GM23338 (cell line): ENCODE measurements around the gene MACROD1. TPM values are rescaled to one million over a fixed set of nuclear protein-coding genes. Genes with fewer than 3 reads are reported as not detected.

ENCODE experiments used
- ATAC-seq: fragments of 200-7000 bp; cut with Tn5 transposase; 3 replicates; pipeline ENCODE4 v1.9.1; 2020
- DNase-seq: peaks from one replicate; pipeline ENCODE4 v3.0.0-alpha.2; 2015; ENCODE audit warnings: low spot score
- H2AFZ ChIP-seq: fragments of 200-600 bp; sonication (generic); 2 replicates; pipeline ENCODE4 v1.8.0; 2016; ENCODE audit warnings: antibody characterized with exemption, mild to moderate bottlenecking, moderate library complexity
- H3F3A ChIP-seq: fragments of 200-600 bp; sonication (generic); replicated peaks from 2 replicates; pipeline ENCODE4 v1.8.0; 2017; ENCODE audit warnings: antibody characterized with exemption, mixed run types, low read depth
- H3K27ac ChIP-seq: fragments of 200-600 bp; sonication (generic); 2 replicates; pipeline ENCODE4 v1.6.1; 2016; ENCODE audit warnings: low read depth
- H3K27me3 ChIP-seq: fragments of 200-600 bp; sonication (generic); 2 replicates; pipeline ENCODE4 v1.8.0; 2016; ENCODE audit warnings: mild to moderate bottlenecking, mixed run types, moderate library complexity; ENCODE audit not compliant: insufficient read depth
- H3K36me3 ChIP-seq: fragments of 200-600 bp; sonication (generic); 2 replicates; pipeline ENCODE4 v1.8.0; 2016; ENCODE audit warnings: mild to moderate bottlenecking; ENCODE audit not compliant: insufficient read depth
- H3K4me1 ChIP-seq: fragments of 200-600 bp; sonication (generic); 2 replicates; pipeline ENCODE4 v1.8.0; 2016; ENCODE audit warnings: mild to moderate bottlenecking, moderate library complexity; ENCODE audit not compliant: insufficient read depth
- H3K4me2 ChIP-seq: fragments of 200-600 bp; sonication (generic); 2 replicates; pipeline ENCODE4 v1.7.1; 2017; ENCODE audit warnings: mixed run types
- H3K4me3 ChIP-seq: fragments of 200-600 bp; sonication (generic); 2 replicates; pipeline ENCODE4 v1.6.1; 2016; ENCODE audit warnings: mixed run types
- H3K79me2 ChIP-seq: fragments of 200-600 bp; sonication (generic); replicated peaks from 2 replicates; pipeline ENCODE4 v1.8.0; 2017; ENCODE audit warnings: mild to moderate bottlenecking; ENCODE audit not compliant: insufficient read depth
- H3K9me2 ChIP-seq: fragments of 200-600 bp; sonication (generic); 2 replicates; pipeline ENCODE4 v1.8.0; 2017; ENCODE audit not compliant: insufficient read depth
- H4K20me1 ChIP-seq: fragments of 200-600 bp; sonication (generic); replicated peaks from 2 replicates; pipeline ENCODE4 v1.8.0; 2017; ENCODE audit warnings: mild to moderate bottlenecking; ENCODE audit not compliant: insufficient read depth
- H3K27ac Mint-ChIP-seq: 2 replicates; pipeline ENCODE4 v1.8.0; 2020; ENCODE audit warnings: inconsistent platforms, mild to moderate bottlenecking, moderate library complexity, mixed read lengths
- H3K27me3 Mint-ChIP-seq: 3 replicates; pipeline ENCODE4 v1.8.0; 2022; ENCODE audit warnings: low read depth, mild to moderate bottlenecking, moderate library complexity, mixed read lengths, inconsistent platforms; ENCODE audit not compliant: insufficient read depth, poor library complexity
- H3K36me3 Mint-ChIP-seq: 3 replicates; pipeline ENCODE4 v1.8.0; 2021; ENCODE audit warnings: low read depth, mild to moderate bottlenecking, inconsistent platforms, moderate library complexity, mixed read lengths
- H3K4me1 Mint-ChIP-seq: 3 replicates; pipeline ENCODE4 v1.8.0; 2020; ENCODE audit warnings: mild to moderate bottlenecking, inconsistent platforms, mixed read lengths
- H3K4me3 Mint-ChIP-seq: 3 replicates; pipeline ENCODE4 v1.8.0; 2021; ENCODE audit warnings: moderate library complexity, mild to moderate bottlenecking, inconsistent platforms, mixed read lengths
- H3K9me3 Mint-ChIP-seq: 3 replicates; pipeline ENCODE4 v1.8.0; 2020; ENCODE audit warnings: moderate library complexity, mild to moderate bottlenecking, inconsistent platforms, mixed read lengths
- CREB1 ChIP-seq: fragments of 250-450 bp; sonication (Bioruptor Pico); IDR thresholded peaks from 2 replicates; pipeline ENCODE4 v1.5.0; 2020; ENCODE audit warnings: low read depth, mild to moderate bottlenecking, moderate library complexity
- CTCF ChIP-seq, 2 experiments: fragments of 200-600 bp in 1 of 2; sonication (generic) in 1 of 2; conservative IDR thresholded peaks; 2 replicates each; pipeline versions ENCODE4 v1.5.1 to v1.6.1; 2016 to 2017; ENCODE audit warnings: antibody characterized with exemption in 2 of 2, low read depth in 2 of 2, mild to moderate bottlenecking in 2 of 2, moderate library complexity in 1 of 2
- EZH2 ChIP-seq: fragments of 200-600 bp; sonication (generic); IDR thresholded peaks from one replicate; pipeline ENCODE4 v1.8.0; 2017; ENCODE audit warnings: antibody characterized with exemption, mild to moderate bottlenecking, low read depth; ENCODE audit not compliant: unreplicated experiment
- EZH2phosphoT487 ChIP-seq: fragments of 200-600 bp; sonication (generic); IDR thresholded peaks from one replicate; pipeline ENCODE4 v1.8.1; 2018; ENCODE audit warnings: antibody characterized with exemption; ENCODE audit not compliant: unreplicated experiment
- JUNB ChIP-seq: IDR thresholded peaks from one replicate; pipeline ENCODE4 v1.6.1; 2016; ENCODE audit warnings: antibody characterized with exemption; ENCODE audit not compliant: unreplicated experiment
- POLR2AphosphoS5 ChIP-seq: IDR thresholded peaks from 2 replicates; pipeline ENCODE4 v1.6.1; 2016; ENCODE audit warnings: antibody characterized with exemption, low read depth
- REST ChIP-seq: IDR thresholded peaks from one replicate; pipeline ENCODE4 v1.6.1; 2018; ENCODE audit warnings: antibody characterized with exemption; ENCODE audit not compliant: unreplicated experiment
- STAT1 ChIP-seq: IDR thresholded peaks from one replicate; pipeline ENCODE4 v1.6.1; 2016; ENCODE audit warnings: antibody characterized with exemption; ENCODE audit not compliant: unreplicated experiment
- ZNF114 ChIP-seq: fragments of 250-450 bp; sonication (Bioruptor Pico); IDR thresholded peaks from 2 replicates; pipeline ENCODE4 v1.5.0; 2020; ENCODE audit warnings: mild to moderate bottlenecking, moderate library complexity
- ZNF331 ChIP-seq: fragments of 250-450 bp; sonication (Bioruptor Pico); IDR thresholded peaks from 2 replicates; pipeline ENCODE4 v1.5.0; 2020; ENCODE audit warnings: low read depth, mild to moderate bottlenecking, moderate library complexity
- polyA plus RNA-seq: library from polyadenylated mRNA; unstranded; fragments of >200 nt; fragmentation: Nextera tagmentation; extraction: Ambion mirVana; gene quantifications from 2 replicates; pipeline ENCODE4 v1.2.1, GENCODE V29; 2016
- total RNA-seq: library from RNA; depleted of rRNA; stranded (reverse); fragments of >200 nt; shearing (Covaris generic); gene quantifications from 2 replicates; pipeline ENCODE4 v1.2.3, GENCODE V29; 2014

Gene MACROD1
- total and polyA plus RNA-seq, 2 experiments from 2014 or later: 33.0 to 51.6 TPM

- Mint-ChIP-seq H3K4me3 (no peak overlapping the region; the same call in 2 of the 3 replicates), H3K9me3 (no peaks in the 10 kb centered on the region), H3K36me3 (peaks cover 37% of the 10 kb centered on the region), H3K4me1 (peaks cover 16% of the 10 kb centered on the region), H3K27ac (no peak overlapping the region), H3K27me3 (peaks cover 18% of the 10 kb centered on the region)
- Histone ChIP-seq H3K9me2 (no peaks in the 10 kb centered on the region), H3K4me3 (no peak overlapping the region), H3K27me3 (no peaks in the 10 kb centered on the region), H2AFZ (no peak overlapping the region), H3K27ac (no peak overlapping the region), H3F3A (peaks cover 23% of the 10 kb centered on the region), H3K79me2 (no peaks in the 10 kb centered on the region), H3K36me3 (peaks cover 14% of the 10 kb centered on the region), H3K4me2 (no peak overlapping the region), H3K4me1 (no peaks in the 10 kb centered on the region; the same call in 1 of the 2 replicates), H4K20me1 (peaks cover 7% of the 10 kb centered on the region)
- 0 out of 4 replicates have a peak, but pooled peaks of 1 of the 2 experiments have one; percentile 4 for TF ChIP-seq CTCF (conservative IDR thresholded peaks at IDR 0.05; ENCODE audit: low read depth in 2 of 2)
- no peak for TF ChIP-seq ZNF331
- no peak for ATAC-seq
- DNase-seq: no peak
Measured at GRCh38 chr11:64208086-64208795, 42.3 kb upstream of the MACROD1 start.

- H3K27me3 Mint-ChIP-seq: peaks cover 18% of the 10 kb centered on the region
- Histone ChIP-seq H3K4me2 (no peak overlapping the region), H3K79me2 (no peaks in the 10 kb centered on the region), H2AFZ (no peak overlapping the region), H4K20me1 (peaks cover 11% of the 10 kb centered on the region), H3K36me3 (peaks cover 21% of the 10 kb centered on the region), H3K27ac (no peak overlapping the region), H3K27me3 (no peaks in the 10 kb centered on the region), H3K4me3 (no peak overlapping the region), H3K9me2 (no peaks in the 10 kb centered on the region), H3K4me1 (no peaks in the 10 kb centered on the region; the same call in 1 of the 2 replicates), H3F3A (peaks cover 31% of the 10 kb centered on the region)
- DNase-seq (peak; percentile 34), ATAC-seq (no peak)
- peaks cover 43% of the 10 kb centered on the region for H3K36me3 Mint-ChIP-seq
- peaks cover 18% of the 10 kb centered on the region for H3K4me1 Mint-ChIP-seq
- H3K4me3 Mint-ChIP-seq: no peak overlapping the region
- no peaks in the 10 kb centered on the region for H3K9me3 Mint-ChIP-seq
- peak overlapping the region; percentile 56; the same call in 1 of the 2 replicates for H3K27ac Mint-ChIP-seq
- TF ChIP-seq REST: no peak
- TF ChIP-seq ZNF114 (CRISPR knock-in tag): no peak
- no peak for TF ChIP-seq CREB1 (CRISPR knock-in tag)
- no peak for TF ChIP-seq STAT1
- no peak for TF ChIP-seq EZH2
- no peak for TF ChIP-seq CTCF (conservative IDR thresholded peaks at IDR 0.05; ENCODE audit: low read depth in 2 of 2)
- TF ChIP-seq POLR2AphosphoS5: no peak
- TF ChIP-seq JUNB: no peak
- TF ChIP-seq EZH2phosphoT487: no peak
- TF ChIP-seq ZNF331: no peak
Measured at GRCh38 chr11:64207256-64208085, 41.6 kb upstream of the MACROD1 start.
